Tibial artery (tissue), 4 donors: ENCODE data around the gene DIDO1.

Experiments used
- DNase-seq, 2 donors: peaks; one replicate each; pipeline ENCODE4 v3.0.0-alpha.2; 2019
- H3K27ac ChIP-seq, 2 donors: fragments of 200-600 bp; sonication (generic) in 1 of 2; 1 replicate in 1 of 2; 2 replicates in 1 of 2; pipeline ENCODE4 v1.5.1; 2018 to 2019; ENCODE audit warnings: mild to moderate bottlenecking in 1 of 2
- H3K27me3 ChIP-seq, 2 donors: fragments of 200-600 bp; sonication (generic) in 1 of 2; one replicate each; pipeline versions ENCODE4 v1.5.1 to v1.6.0; 2016 to 2019
- H3K36me3 ChIP-seq, 3 donors: fragments of 200-600 bp; sonication (generic) in 2 of 3; one replicate each; pipeline ENCODE4 v1.5.1; 2016 to 2019; ENCODE audit warnings: mild to moderate bottlenecking in 2 of 3
- H3K4me1 ChIP-seq, 4 donors: fragments of 200-600 bp; sonication (generic) in 2 of 4; 1 replicate in 3 of 4; 2 replicates in 1 of 4; pipeline ENCODE4 v1.5.1; 2016 to 2019
- H3K4me3 ChIP-seq, 2 donors: fragments of 200-600 bp; sonication (generic) in 1 of 2; 1 replicate in 1 of 2; 2 replicates in 1 of 2; pipeline ENCODE4 v1.5.1; 2018 to 2019; ENCODE audit warnings: mild to moderate bottlenecking in 2 of 2
- H3K9me3 ChIP-seq, 3 donors: fragments of 200-600 bp; sonication (generic) in 1 of 3; one replicate each; pipeline ENCODE4 v1.5.1; 2016 to 2019
- intact Hi-C: fragments of 100-400 bp; cut with DNase I; formaldehyde crosslinking; loops from one replicate; pipeline ENCODE4 v1.15.0; 2023; ENCODE audit warnings: low total_unique reads
- TF ChIP-seq, protein P1 (sequence below), 2 experiments: fragments of 200-600 bp in 1 of 2; fragments of 450-650 bp in 1 of 2; IDR thresholded peaks; one replicate each; pipeline ENCODE4 v1.5.1; 2017 to 2019; ENCODE audit warnings: antibody characterized with exemption in 2 of 2, mild to moderate bottlenecking in 1 of 2, moderate library complexity in 1 of 2

Gene DIDO1

DNA sequence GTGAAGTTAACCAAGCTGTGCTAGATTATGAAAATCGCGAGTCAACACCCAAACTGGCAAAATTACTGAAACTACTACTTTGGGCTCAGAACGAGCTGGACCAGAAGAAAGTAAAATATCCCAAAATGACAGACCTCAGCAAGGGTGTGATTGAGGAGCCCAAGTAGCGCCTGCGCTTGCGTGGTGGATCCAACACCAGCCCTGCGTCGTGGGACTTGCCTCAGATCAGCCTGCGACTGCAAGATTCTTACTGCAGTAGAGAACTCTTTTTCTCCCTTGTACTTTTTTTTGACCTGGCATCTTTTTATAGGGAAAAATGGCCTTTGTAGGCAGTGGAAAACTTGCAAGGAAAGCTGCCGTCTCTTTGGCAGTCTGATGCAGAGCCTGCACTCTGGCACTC lies 18.4 kb upstream of the DIDO1 start:
- no peak overlapping the region for H3K4me3 ChIP-seq
- H3K27ac ChIP-seq, result no peak overlapping the region
- H3K9me3 ChIP-seq, result no peaks in the 10 kb centered on the region
- DNase-seq, result no peak
- peaks cover 46 to 87% (median 63%) of the 10 kb centered on the region in 3 donors for H3K36me3 ChIP-seq
- H3K4me1 ChIP-seq, result peaks cover 0 to 26% (median 18%) of the 10 kb centered on the region in 4 donors
- intact Hi-C loops, result no loop called here
- no peaks in the 10 kb centered on the region for H3K27me3 ChIP-seq
- TF ChIP-seq, protein P1, sequence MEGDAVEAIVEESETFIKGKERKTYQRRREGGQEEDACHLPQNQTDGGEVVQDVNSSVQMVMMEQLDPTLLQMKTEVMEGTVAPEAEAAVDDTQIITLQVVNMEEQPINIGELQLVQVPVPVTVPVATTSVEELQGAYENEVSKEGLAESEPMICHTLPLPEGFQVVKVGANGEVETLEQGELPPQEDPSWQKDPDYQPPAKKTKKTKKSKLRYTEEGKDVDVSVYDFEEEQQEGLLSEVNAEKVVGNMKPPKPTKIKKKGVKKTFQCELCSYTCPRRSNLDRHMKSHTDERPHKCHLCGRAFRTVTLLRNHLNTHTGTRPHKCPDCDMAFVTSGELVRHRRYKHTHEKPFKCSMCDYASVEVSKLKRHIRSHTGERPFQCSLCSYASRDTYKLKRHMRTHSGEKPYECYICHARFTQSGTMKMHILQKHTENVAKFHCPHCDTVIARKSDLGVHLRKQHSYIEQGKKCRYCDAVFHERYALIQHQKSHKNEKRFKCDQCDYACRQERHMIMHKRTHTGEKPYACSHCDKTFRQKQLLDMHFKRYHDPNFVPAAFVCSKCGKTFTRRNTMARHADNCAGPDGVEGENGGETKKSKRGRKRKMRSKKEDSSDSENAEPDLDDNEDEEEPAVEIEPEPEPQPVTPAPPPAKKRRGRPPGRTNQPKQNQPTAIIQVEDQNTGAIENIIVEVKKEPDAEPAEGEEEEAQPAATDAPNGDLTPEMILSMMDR (IDR thresholded peaks at IDR 0.05), result no peak

DNA sequence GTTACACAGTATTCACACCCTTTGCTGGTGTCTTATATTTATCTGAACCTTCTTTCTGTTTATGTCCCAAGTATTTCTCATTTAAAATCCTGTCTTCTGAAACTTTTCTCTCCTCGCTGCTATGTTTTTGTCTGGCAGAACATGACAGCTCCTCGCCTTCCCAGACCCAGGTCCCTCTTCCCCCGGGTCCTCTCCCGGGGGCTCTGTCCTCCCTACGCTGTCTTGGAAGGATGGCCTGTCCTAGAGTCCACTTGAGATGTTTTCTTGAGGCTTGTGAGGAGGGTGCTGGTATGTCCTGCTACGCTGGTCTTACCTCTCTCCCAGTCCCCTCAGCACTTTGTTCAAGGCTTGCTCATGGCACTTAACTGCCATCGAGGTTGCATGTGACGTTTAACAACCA lies 17.9 kb upstream of the DIDO1 start:
- Histone ChIP-seq H3K4me1 (peaks cover 0 to 32% (median 24%) of the 10 kb centered on the region in 4 donors), H3K27ac (no peak overlapping the region), H3K27me3 (no peaks in the 10 kb centered on the region), H3K4me3 (no peak overlapping the region), H3K9me3 (no peaks in the 10 kb centered on the region), H3K36me3 (peaks cover 45 to 82% (median 57%) of the 10 kb centered on the region in 3 donors)
- DNase-seq, result no peak
- TF ChIP-seq, protein P1 (IDR thresholded peaks at IDR 0.05), result no peak
- intact Hi-C loops, result no loop called here

DNA sequence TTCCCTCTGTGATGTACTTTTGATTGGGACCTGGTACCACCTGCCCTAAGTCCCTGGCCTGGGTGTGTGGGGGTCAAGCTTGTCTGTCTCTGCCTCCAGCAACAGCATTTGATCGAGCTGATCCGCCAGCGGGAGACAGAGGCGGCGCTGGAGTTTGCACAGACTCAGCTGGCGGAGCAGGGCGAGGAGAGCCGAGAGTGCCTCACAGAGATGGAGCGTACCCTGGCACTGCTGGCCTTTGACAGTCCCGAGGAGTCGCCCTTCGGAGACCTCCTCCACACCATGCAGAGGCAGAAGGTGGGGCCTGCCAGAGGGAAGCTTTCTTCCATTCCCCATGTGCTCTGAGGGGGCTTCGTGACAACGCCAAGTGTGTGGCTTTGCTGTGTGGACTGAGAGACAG lies 17.1 kb upstream of the DIDO1 start:
- TF ChIP-seq, protein P1 (IDR thresholded peaks at IDR 0.05), result no peak
- peak in 1 of 2 donors; percentile 55 for DNase-seq
- intact Hi-C loops, result no loop called here
- Histone ChIP-seq H3K27me3 (no peaks in the 10 kb centered on the region), H3K4me1 (peaks cover 0 to 38% (median 29%) of the 10 kb centered on the region in 4 donors), H3K27ac (no peak overlapping the region), H3K36me3 (peaks cover 45 to 74% (median 52%) of the 10 kb centered on the region in 3 donors), H3K9me3 (no peaks in the 10 kb centered on the region), H3K4me3 (no peak overlapping the region)

DNA sequence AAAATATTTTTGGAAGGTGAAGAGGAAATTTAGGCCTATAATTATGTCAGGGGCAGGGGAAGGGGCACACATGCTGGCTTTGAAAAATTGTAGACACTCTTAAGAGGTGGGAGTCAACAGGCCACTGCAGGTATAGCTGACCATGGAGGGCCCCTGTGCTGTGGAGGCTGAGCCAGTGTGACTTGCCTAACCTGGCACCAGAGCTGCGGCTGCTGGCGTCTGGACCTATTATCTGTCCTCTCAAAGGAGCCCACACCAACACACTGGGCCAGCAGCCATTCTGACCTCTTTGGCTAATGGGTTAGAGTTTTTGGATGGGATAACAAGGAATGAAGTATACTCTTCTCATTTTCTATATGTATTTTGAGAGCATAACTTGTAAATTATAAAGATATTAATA lies 16.2 kb upstream of the DIDO1 start:
- Histone ChIP-seq H3K27ac (no peak overlapping the region), H3K4me3 (no peak overlapping the region), H3K27me3 (no peaks in the 10 kb centered on the region), H3K36me3 (peaks cover 36 to 64% (median 42%) of the 10 kb centered on the region in 3 donors), H3K9me3 (no peaks in the 10 kb centered on the region), H3K4me1 (peaks cover 0 to 38% (median 29%) of the 10 kb centered on the region in 4 donors)
- DNase-seq, result peak in 1 of 2 donors; percentile 49
- TF ChIP-seq, protein P1 (IDR thresholded peaks at IDR 0.05), result no peak
- intact Hi-C loops, result no loop called here

DNA sequence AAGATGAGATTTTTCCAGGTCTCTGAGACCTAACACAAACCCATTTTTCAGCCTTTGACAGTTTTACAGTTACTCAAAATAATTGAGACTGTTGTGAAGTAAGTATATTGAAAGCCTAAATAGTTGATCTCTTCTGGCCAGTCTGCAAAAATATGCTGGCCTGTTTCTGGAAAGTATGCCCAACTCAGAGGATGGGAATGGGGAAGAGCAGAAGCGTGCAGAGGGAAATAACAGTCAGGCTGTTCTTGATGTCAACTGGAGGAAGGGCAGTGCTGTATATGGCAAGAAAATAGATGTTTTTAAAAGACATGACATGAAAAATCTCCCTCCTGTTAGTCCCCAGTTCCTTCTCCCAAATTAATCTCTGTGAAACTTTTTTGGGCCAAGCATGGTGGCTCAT lies 15.5 kb upstream of the DIDO1 start:
- Histone ChIP-seq H3K4me1 (peaks cover 0 to 40% (median 30%) of the 10 kb centered on the region in 4 donors), H3K27ac (no peak overlapping the region), H3K4me3 (no peak overlapping the region), H3K36me3 (peaks cover 31 to 58% (median 38%) of the 10 kb centered on the region in 3 donors), H3K27me3 (no peaks in the 10 kb centered on the region), H3K9me3 (no peaks in the 10 kb centered on the region)
- DNase-seq, result no peak
- TF ChIP-seq, protein P1 (IDR thresholded peaks at IDR 0.05), result no peak
- intact Hi-C loops, result no loop called here

DNA sequence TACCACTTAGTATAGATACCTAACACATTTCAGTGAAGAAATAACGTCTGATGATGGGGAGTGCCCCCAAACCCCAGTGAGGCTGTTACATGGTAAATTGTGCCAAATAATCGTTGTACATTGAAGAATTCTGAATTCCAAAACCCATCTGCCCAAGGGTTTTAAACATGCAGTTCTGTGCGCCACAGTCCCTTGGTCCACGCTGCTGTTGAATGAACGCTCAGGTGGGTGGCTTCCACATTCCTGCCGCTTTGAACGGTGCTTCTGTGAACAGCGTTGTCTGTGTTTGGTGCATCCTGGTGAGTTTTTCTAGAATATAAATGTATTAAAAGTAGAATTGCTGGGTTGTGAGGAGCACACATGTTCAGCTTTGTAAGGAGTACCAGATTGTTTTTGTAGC lies 14.6 kb upstream of the DIDO1 start:
- intact Hi-C loops, result no loop called here
- Histone ChIP-seq H3K27ac (no peak overlapping the region), H3K36me3 (peaks cover 22 to 48% (median 31%) of the 10 kb centered on the region in 3 donors), H3K4me3 (no peak overlapping the region), H3K4me1 (peaks cover 0 to 50% (median 38%) of the 10 kb centered on the region in 4 donors), H3K9me3 (no peaks in the 10 kb centered on the region), H3K27me3 (no peaks in the 10 kb centered on the region)
- DNase-seq, result no peak
- TF ChIP-seq, protein P1 (IDR thresholded peaks at IDR 0.05), result no peak
